ENCODE results near the gene INHA. TPM values are rescaled to one million over a fixed set of nuclear protein-coding genes. Genes with fewer than 3 reads are reported as not detected.
A peak's percentile ranks its signal among the peaks of the same experiment; 100 is the strongest.

The INHA gene
- total and polyA plus RNA-seq, 2 experiments from 2014 or later = 3.3 to 8.1 TPM

DNA sequence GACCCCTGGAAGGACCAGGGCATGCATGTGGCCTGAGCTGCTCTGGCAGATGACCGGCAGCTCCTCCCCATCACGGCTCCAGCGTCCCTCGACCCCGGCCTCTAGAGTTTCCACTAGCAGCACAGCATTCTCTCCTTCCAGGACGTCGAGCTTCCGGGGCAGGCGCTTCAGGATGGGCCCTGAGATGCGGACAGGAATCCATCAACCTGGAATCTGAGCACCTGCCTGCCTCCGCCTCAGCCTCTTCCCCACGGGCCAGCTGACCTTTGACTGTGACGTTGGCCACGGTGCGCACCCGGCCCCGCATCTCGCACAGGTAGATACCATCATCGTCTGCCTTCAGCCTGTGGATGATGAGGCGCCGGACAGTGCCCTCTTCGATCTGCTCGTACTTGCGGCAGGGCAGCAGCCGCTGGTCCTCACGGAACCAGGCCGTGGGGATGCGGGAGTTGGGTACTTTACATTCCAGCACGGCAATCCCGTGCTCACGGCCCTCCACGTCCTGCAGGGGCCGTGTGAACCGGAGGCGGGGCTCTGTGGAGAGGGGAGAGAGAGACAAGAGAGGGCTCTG lies 4.2 kb upstream of the INHA start:
- Histone ChIP-seq H3K4me3 (no peak overlapping the region), H3K4me1 (ENCODE audit: insufficient read depth) (peaks cover 17% of the 10 kb centered on the region), H3K9me2 (replicated peaks; ENCODE audit: insufficient read depth) (no peaks in the 10 kb centered on the region), H3K4me2 (no peak overlapping the region), H2AFZ (no peak overlapping the region), H3K27me3 (no peaks in the 10 kb centered on the region), H3K27ac (no peak overlapping the region), H3K9me3 (ENCODE audit: low read depth) (no peaks in the 10 kb centered on the region), H4K20me1 (ENCODE audit: insufficient read depth, poor library complexity, severe bottlenecking) (peaks cover 10% of the 10 kb centered on the region), H3K79me2 (peaks cover 15% of the 10 kb centered on the region), H3K36me3 (replicated peaks; ENCODE audit: insufficient read depth, low read depth) (no peaks in the 10 kb centered on the region)
- 93% methylated on average over 35 of the region's 35 CpGs for WGBS (ENCODE audit: low lambda C conversion rate, missing lambda C conversion rate)
- DNase-seq (ENCODE audit: low spot score) = no peak
- TF ChIP-seq EZH2 (IDR thresholded peaks at IDR 0.05; ENCODE audit: borderline replicate concordance) (no peak), EZH2phosphoT487 (IDR thresholded peaks at IDR 0.05; ENCODE audit: low read depth, severe bottlenecking, unreplicated experiment) (no peak)
- TF ChIP-seq, protein P1, sequence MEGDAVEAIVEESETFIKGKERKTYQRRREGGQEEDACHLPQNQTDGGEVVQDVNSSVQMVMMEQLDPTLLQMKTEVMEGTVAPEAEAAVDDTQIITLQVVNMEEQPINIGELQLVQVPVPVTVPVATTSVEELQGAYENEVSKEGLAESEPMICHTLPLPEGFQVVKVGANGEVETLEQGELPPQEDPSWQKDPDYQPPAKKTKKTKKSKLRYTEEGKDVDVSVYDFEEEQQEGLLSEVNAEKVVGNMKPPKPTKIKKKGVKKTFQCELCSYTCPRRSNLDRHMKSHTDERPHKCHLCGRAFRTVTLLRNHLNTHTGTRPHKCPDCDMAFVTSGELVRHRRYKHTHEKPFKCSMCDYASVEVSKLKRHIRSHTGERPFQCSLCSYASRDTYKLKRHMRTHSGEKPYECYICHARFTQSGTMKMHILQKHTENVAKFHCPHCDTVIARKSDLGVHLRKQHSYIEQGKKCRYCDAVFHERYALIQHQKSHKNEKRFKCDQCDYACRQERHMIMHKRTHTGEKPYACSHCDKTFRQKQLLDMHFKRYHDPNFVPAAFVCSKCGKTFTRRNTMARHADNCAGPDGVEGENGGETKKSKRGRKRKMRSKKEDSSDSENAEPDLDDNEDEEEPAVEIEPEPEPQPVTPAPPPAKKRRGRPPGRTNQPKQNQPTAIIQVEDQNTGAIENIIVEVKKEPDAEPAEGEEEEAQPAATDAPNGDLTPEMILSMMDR (IDR thresholded peaks at IDR 0.05; ENCODE audit: poor library complexity) = no peak

DNA sequence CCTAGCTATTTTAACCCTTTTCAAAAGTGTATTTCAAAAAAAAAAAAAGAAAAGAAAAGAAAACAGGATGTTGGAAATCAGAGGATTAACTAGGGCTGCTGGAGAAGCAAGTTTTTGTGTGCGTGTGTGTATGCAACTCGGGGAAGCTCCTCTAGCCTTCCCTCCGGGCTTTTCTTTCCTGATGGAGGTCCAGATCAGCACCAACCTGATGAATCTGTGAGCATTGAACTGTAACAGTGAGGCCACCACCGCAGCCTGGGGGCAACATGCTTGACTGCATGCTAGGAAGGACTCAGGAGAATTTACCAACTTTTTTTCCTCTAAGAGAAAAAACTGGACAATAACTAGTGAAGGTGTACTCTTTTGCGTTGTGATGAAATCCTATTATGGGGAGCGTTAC lies 3.1 kb upstream of the INHA start:
- Histone ChIP-seq H3K4me2 (no peak overlapping the region), H3K27ac (no peak overlapping the region), H3K79me2 (peaks cover 15% of the 10 kb centered on the region), H3K9me3 (ENCODE audit: low read depth) (no peaks in the 10 kb centered on the region), H3K9me2 (replicated peaks; ENCODE audit: insufficient read depth) (no peaks in the 10 kb centered on the region), H4K20me1 (ENCODE audit: insufficient read depth, poor library complexity, severe bottlenecking) (peaks cover 10% of the 10 kb centered on the region), H3K4me3 (no peak overlapping the region), H3K36me3 (replicated peaks; ENCODE audit: insufficient read depth, low read depth) (no peaks in the 10 kb centered on the region), H3K4me1 (ENCODE audit: insufficient read depth) (peaks cover 17% of the 10 kb centered on the region), H3K27me3 (no peaks in the 10 kb centered on the region), H2AFZ (no peak overlapping the region)
- no peak for DNase-seq (ENCODE audit: low spot score)
- WGBS (ENCODE audit: low lambda C conversion rate, missing lambda C conversion rate) = 76% methylated on average over 6 of the region's 6 CpGs
- no peak for TF ChIP-seq EZH2phosphoT487 (IDR thresholded peaks at IDR 0.05; ENCODE audit: low read depth, severe bottlenecking, unreplicated experiment)
- TF ChIP-seq, protein P1 (IDR thresholded peaks at IDR 0.05; ENCODE audit: poor library complexity) = no peak
- TF ChIP-seq EZH2 (IDR thresholded peaks at IDR 0.05; ENCODE audit: borderline replicate concordance) = no peak

DNA sequence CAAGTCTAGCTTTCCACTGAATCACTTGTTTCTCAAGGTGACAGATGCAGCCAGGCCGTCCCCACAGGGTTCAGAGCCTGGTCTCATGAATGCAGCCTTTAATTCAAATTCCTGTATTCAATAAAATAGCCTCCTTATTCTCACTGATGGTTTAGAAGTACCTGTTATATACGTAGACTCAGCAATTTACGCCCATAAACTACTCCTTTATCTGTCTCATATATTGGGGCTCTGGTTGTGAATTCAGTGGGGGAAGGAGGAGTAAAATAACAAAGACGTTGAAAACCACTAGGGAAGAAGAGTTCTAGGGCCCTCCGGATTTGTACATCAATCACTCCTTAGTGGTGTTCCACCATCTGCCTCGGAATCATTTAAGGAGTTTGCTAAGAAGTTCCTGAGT lies 2.5 kb upstream of the INHA start:
- peak overlapping the region; percentile 75 for H3K4me2 ChIP-seq
- no peak for DNase-seq (ENCODE audit: low spot score)
- no peaks in the 10 kb centered on the region for H3K36me3 ChIP-seq (replicated peaks; ENCODE audit: insufficient read depth, low read depth)
- H2AFZ ChIP-seq = no peak overlapping the region
- TF ChIP-seq EZH2 (IDR thresholded peaks at IDR 0.05; ENCODE audit: borderline replicate concordance) (no peak), EZH2phosphoT487 (IDR thresholded peaks at IDR 0.05; ENCODE audit: low read depth, severe bottlenecking, unreplicated experiment) (no peak)
- TF ChIP-seq, protein P1 (IDR thresholded peaks at IDR 0.05; ENCODE audit: poor library complexity) = no peak
- WGBS (ENCODE audit: low lambda C conversion rate, missing lambda C conversion rate) = 75% methylated on average over 6 of the region's 6 CpGs
- H3K27me3 ChIP-seq = no peaks in the 10 kb centered on the region
- H3K79me2 ChIP-seq = peaks cover 15% of the 10 kb centered on the region
- H3K4me1 ChIP-seq (ENCODE audit: insufficient read depth) = peaks cover 17% of the 10 kb centered on the region
- no peaks in the 10 kb centered on the region for H3K9me2 ChIP-seq (replicated peaks; ENCODE audit: insufficient read depth)
- no peak overlapping the region for H3K27ac ChIP-seq
- no peak overlapping the region for H3K4me3 ChIP-seq
- H4K20me1 ChIP-seq (ENCODE audit: insufficient read depth, poor library complexity, severe bottlenecking) = peaks cover 10% of the 10 kb centered on the region
- H3K9me3 ChIP-seq (ENCODE audit: low read depth) = no peaks in the 10 kb centered on the region
